Stimulated activated CD4-positive, alpha-beta T cell treated with anti-CD3 and anti-CD28 coated beads, Interleukin-4, amount 100 ng/mL, for 4 hours (primary cell): ENCODE results near the gene APOL2.
"Not testable (repeated sequence)": the region's sequence is repeated elsewhere in the genome, so short reads cannot be mapped to it uniquely, and the experiment has no call there.

Experiments
- DNase-seq, 2 experiments: peaks; one replicate each; pipeline ENCODE4 v3.0.0-alpha.2; 2020

The APOL2 gene

GRCh38 chr22:36196254-36197064, 42.9 kb downstream of the APOL2 start:
- DNase-seq: no peak

- peak; percentile 15 to 32 for DNase-seq
These were observed 44.4 kb downstream of the APOL2 start for GRCh38 chr22:36194971-36195370.

- no peak for DNase-seq
These were observed 44.9 kb downstream of the APOL2 start for GRCh38 chr22:36194385-36194784.

GRCh38 chr22:36193577-36193976, 45.8 kb downstream of the APOL2 start:
- no peak for DNase-seq

GRCh38 chr22:36193171-36193570, 46.2 kb downstream of the APOL2 start:
- DNase-seq: no peak

GRCh38 chr22:36192542-36192941, 46.8 kb downstream of the APOL2 start:
- no peak for DNase-seq

- no peak for DNase-seq
These were observed 48.1 kb downstream of the APOL2 start for GRCh38 chr22:36191106-36191836.

GRCh38 chr22:36187862-36188261, 51.5 kb downstream of the APOL2 start:
- not testable (repeated sequence) for DNase-seq

- no peak for DNase-seq
These were observed 53.3 kb downstream of the APOL2 start for GRCh38 chr22:36185828-36186624.

GRCh38 chr22:36184433-36185025, 54.8 kb downstream of the APOL2 start:
- DNase-seq: no peak

GRCh38 chr22:36183446-36183845, 55.9 kb downstream of the APOL2 start:
- DNase-seq: no peak

GRCh38 chr22:36182857-36183256, 56.5 kb downstream of the APOL2 start:
- no peak for DNase-seq

- DNase-seq: no peak
These were observed 57.3 kb downstream of the APOL2 start for GRCh38 chr22:36182056-36182455.

GRCh38 chr22:36180928-36181327, 58.4 kb downstream of the APOL2 start:
- DNase-seq: no peak

- peak; percentile 73 to 88 for DNase-seq
These were observed 59.1 kb downstream of the APOL2 start for GRCh38 chr22:36180038-36180880.

GRCh38 chr22:36177160-36177559, 62.2 kb downstream of the APOL2 start:
- no peak for DNase-seq
